Activated CD4-positive, alpha-beta T cell treated with anti-CD3 and anti-CD28 coated beads, Interleukin-2, amount 50 U/mL, for 4 hours (primary cell): ENCODE results near the gene ACTR3.

ENCODE experiments used
- DNase-seq, 2 experiments: peaks; one replicate each; pipeline ENCODE4 v3.0.0-alpha.2; 2020

The ACTR3 gene

DNA sequence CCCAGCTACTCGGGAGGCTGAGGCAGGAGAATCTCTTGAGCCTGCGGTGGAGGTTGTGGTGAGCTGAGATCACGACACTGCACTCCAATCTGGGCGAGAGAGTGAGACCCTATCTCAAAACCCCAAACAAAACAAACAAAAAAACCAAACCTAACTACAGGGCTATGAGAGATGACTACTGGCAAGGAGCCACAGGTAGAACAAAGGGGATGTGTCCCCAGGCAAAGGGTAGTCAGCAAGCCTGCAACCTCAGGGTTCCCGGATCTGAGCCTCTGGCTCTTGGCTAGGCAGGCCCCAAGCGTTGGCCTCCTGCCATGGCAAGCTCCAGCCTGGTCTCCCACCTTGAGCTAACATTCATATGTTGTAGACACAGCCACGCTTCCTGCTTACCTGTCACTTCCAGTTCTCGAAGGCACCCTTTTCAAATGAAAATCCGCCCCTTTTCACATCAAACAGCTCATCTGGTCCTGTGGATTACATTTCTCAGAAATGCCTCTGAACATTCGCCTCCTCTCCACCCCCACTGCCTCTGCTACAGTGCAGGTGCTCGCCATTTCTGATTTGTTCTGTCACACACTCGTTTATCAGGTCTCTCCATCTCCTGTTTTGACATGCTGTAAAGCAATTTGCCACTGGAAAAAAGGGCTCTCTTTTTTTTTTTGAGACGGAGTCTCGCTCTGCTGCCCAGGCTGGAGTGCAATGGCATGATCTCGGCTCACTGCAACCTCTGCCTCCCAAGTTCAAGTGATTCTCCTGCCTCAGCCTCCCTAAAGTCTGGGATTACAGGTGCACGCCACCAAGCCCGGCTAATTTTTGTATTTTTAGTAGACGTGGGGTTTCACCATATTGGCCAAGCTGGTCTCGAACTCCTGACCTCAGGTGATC is 13.1 kb upstream of the ACTR3 start:
- DNase-seq = peak; percentile 68 to 77

GRCh38 chr2:113877711-113878598 is 11.9 kb upstream of the ACTR3 start:
- DNase-seq = no peak

DNA sequence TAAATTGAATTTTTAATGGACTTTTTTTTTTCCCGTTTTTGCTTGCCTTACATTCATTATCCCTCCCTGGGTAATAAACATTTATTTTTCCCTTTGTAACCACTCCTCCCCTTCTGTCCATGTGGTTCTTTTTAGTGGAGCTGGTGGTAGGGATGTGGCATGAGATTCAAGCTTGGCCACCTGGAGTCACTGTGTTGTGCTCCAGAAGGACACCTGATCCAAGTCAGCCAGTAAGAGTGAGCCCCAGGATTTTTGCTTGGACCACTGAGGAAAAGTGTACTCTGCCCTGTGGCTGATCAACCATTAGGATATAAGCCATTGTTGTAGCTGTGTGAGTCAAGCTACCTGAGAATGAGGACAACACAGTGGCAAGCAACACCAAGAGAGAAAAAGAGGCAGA is 11.1 kb upstream of the ACTR3 start:
- DNase-seq = no peak

- DNase-seq = no peak
Measured at GRCh38 chr2:113879457-113879856, 10.4 kb upstream of the ACTR3 start.

DNA sequence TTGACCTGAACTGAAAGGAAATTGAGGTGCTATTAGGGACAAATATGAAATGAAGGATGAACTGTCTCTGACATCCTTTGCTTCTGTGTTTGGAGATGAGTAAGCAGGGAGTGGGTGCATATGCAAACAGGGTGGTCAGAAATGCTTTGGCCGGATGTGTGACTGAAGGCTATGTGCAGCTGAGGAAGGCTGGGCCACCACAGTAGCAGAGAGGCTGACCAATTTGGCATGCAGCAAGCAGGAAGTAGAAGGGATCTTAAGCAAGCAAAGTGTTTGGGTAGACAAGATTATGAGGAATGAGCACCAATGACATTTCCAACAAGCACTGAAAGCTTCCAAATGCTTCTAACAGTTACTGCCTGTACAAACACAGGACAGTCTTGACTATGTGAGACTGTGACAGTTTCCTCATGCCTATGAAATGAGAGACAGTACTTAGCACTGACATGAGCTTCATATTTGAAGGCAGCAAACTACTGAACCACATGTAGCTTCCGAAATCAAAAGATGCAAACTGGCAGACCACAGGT is 3.3 kb upstream of the ACTR3 start:
- no peak for DNase-seq

GRCh38 chr2:113887009-113887792 is 2.7 kb upstream of the ACTR3 start:
- no peak for DNase-seq

DNA sequence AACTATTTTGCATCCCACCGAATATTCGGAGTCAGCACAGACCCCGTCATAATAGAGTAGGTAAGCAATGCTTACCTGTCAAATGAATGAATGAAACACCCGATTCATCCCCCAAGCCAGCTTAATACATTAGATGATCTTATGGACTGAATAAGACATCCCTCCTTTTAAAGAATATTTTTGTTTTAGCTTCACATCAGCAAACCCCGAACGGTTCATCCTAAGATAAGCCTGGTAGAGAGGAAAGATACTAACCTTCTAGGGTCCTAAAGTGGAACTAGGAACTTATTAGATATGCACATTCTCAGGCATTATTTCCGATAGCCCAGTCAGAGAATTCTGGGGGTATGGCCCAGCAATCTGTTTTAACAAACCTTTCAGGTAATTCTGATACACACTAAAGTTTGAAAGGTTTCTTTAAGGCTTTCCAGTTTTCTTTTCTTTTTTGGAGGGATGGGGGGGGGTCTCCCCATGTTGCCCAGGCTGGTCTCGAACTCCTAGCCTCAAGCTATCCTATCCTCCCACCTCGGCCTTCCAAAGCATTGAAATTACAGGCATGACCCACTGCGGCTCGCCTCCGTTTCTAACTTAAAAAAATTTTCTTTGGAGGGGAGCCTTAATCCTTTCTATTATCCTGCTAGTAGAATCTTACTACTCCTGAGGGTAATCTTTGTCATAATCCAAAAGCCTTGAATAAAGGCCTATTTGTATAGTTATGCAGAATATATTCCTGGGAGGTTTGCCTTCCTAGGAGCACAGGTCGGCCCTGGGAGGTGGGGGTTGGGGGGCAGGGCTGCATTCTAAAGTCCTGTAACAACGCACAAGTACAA is 1.0 kb upstream of the ACTR3 start:
- DNase-seq = no peak

DNA sequence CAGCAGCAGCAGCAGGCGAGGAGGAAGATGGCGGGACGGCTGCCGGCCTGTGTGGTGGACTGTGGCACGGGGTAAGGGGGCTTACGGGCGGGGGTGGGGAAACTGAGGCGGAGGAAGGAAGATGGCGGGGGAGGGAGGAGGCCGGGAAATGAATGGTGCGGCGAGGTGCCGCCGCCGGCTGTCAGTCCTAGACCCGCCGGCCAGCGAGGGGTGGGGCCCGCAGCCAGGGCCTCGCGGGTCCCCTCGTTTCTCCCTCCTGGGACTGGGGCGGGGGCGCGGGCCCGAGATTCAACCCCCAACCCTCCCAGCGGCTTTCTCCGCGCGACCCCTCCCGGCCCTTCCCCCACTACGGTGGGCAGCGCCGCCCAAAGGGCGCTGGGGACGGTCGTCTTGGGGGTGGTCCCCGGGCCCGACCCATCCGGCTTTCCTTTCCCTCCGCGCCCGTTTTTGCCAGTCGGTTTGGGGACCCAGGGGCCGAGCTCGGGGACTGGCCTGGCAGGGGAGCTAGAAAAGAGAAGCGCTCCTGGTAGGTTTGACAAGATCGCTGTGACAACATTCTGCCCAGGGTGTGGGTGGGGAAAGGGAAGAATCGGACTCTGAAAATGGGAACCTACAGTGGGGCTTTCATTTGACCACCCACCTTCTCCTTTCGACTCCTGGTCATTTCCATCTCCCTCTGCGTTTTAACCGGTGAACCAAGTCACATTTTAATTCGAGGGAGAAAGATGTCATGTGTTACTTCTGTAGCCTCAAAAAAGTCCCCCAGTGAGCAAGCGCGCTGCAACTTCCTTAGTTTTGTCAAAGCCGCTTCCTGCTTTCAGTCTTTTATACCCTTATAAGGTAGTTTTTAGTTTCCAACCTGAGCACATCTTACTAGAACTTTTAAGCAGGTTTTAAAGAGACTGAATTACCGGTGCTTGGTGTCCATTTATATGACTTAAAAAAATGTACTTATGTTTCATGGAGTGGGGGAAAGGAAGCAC is 655 bp downstream of the ACTR3 start:
- DNase-seq = peak; percentile 70 to 74

GRCh38 chr2:113891265-113891959 is 1.5 kb downstream of the ACTR3 start:
- no peak for DNase-seq

DNA sequence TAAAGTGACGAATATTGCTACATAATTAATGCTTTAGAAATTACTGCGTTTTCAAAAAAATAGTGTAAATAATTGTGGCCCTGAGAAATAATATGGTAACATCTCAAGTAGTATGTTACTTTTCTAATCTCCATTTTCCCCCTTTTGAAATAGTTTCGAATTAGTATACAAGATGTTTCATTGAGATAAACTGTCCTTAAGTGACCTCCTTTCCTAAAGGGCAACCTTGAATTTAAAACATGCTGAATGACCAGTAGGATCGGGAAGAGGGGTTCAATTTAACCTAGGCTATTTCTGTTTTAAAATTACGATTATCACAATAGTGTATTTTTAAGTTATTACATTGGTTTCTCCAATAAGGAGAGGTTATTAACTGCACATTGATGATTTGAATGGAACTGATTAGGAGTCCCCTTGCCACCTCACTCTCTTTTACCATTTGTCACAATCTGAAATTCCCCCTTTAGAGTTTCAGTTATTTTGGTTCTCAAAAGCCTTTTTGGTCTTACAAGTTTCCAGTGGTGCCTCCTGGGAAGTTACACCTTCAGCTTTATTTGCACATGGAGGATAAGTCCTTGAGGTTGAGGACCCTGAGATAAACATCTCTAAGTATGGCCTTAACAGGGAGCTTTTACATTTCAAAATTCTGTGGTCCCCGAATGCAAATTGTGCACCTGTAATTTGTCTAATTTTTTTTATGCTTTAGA is 2.3 kb downstream of the ACTR3 start:
- DNase-seq = no peak

GRCh38 chr2:113894156-113894743 is 4.4 kb downstream of the ACTR3 start:
- DNase-seq = no peak

DNA sequence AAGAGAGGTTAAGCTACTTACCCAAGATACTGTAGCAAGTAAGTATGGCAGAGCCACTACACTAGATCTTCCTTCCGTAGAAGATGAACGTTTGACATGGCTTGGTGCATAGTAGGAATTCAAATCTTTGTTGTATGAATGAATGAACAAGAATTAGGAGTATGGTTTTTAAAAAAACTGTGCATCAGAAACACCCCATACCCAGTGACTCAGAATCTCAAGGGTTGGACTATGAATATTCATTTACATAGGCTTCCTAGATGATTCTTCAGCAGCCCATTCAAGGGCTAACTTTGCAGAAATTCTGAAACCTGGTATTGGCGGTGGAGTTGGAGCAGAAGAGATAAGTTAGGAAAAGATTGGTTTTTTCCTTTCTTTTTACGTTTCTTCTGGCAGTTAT is 5.4 kb downstream of the ACTR3 start:
- no peak for DNase-seq

DNA sequence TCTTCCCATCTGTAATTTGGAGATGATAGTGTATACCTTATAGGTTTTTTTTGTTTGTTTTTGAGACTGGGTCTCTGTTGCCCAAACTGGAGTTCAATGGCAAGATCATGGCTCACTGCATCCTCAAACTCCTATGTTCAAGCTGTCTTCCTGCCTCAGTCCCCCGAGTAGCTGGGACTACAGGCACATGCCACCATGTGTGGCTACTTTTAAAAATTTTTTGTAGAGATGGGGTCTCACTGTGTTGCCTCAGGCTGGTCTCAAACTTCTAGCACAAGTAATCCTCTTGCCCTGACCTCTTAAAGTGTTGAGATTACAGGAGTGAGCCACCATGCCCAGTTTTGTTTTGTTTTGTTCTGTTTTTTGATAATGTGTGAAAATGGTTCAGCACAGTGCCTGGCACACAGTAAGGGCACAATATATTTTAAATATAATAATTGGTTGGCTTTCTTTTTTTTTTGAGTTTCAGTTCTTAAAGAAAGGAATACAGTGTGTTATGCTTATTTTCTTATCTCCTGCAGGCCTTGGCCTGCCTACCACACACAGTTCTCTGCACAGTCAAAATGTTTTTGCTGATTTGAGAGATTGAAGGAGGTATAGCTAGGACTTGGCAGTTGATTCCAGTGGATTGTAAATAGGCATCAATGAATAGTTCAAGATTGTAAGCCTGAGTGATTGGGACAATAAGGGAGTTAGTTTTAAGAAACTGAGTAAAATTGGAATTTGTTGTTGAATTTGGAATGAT is 6.1 kb downstream of the ACTR3 start:
- DNase-seq = no peak

DNA sequence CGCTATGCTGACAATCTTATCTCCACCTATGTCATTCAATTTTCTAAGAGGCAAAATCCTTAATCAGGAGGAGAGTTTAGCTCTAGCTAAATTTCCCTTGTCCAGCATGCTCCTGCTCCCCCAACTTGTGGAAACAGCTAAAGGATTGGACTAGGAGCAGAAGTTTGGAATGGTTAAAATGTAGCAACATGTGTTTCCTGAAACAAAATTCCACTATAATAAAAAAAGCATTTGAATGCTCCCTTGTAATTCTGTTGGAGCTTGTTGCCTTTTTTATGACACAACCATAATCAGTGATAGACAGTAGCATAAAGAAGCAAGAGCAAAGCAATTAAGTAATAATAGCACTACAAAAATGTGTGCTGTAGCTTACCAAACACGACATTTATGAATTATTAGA is 6.9 kb downstream of the ACTR3 start:
- no peak for DNase-seq

GRCh38 chr2:113898081-113898480 is 8.2 kb downstream of the ACTR3 start:
- DNase-seq = no peak

DNA sequence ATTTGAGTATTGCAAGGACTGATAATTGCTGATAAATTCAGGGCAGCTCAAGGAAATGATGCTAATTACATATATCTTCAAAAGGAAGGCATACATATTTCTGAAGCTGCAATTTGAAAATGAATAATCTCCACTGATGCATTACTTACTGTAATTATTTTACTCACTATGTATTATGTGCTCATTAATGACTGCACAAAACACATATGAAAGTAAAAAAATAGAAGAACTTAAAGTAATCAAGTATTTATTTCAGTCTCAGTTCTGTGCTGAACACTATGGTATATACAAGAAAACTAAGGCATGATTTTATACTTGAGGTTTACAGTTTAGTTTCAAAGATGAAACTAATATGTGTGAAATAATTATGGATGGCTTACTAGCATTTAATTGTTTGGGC is 9.3 kb downstream of the ACTR3 start:
- no peak for DNase-seq

GRCh38 chr2:113901943-113902342 is 12.1 kb downstream of the ACTR3 start:
- no peak for DNase-seq

GRCh38 chr2:113905886-113906285 is 16.0 kb downstream of the ACTR3 start:
- no peak for DNase-seq
